Cardiac fibroblast (primary cell): Measurements from ENCODE around the gene SPHK2.
A peak's percentile ranks its signal among the peaks of the same experiment; 100 is the strongest.
"Not testable (repeated sequence)": the region's sequence is repeated elsewhere in the genome, so short reads cannot be mapped to it uniquely, and the experiment has no call there.

Source experiments
- DNase-seq, 2 donors: peaks; one replicate each; pipeline versions ENCODE4 v3.0.0 to v3.0.0-alpha.2; 2010; ENCODE audit warnings: low read depth in 2 of 2
- H3K4me3 ChIP-seq, 2 donors: replicated peaks in 1 of 2; 1 replicate in 1 of 2; 2 replicates in 1 of 2; pipeline ENCODE4 v1.5.1; 2011; ENCODE audit warnings: low read depth in 2 of 2, low read length in 2 of 2, mild to moderate bottlenecking in 2 of 2, moderate library complexity in 1 of 2
- CTCF ChIP-seq: IDR thresholded peaks from one replicate; pipeline ENCODE4 v1.5.1; 2011; ENCODE audit warnings: low read depth, mild to moderate bottlenecking, low read length, inconsistent platforms

The SPHK2 gene

GRCh38 chr19:48618916-48619691 lies at the start of gene SPHK2, which contains the start of gene RPL18:
Gene SPHK2, plus strand, starts transcription at chr19:48619506. Its CDS starts 1,009 bp downstream, at chr19:48620515.
Gene RPL18, minus strand, starts transcription at chr19:48619178. Its CDS starts 35 bp downstream, at chr19:48619143.
- peak; percentile 100 for DNase-seq
- H3K4me3 ChIP-seq = peak within 1 kb of the TSS; percentile 66 to 69
- TF ChIP-seq CTCF = no peak

DNA sequence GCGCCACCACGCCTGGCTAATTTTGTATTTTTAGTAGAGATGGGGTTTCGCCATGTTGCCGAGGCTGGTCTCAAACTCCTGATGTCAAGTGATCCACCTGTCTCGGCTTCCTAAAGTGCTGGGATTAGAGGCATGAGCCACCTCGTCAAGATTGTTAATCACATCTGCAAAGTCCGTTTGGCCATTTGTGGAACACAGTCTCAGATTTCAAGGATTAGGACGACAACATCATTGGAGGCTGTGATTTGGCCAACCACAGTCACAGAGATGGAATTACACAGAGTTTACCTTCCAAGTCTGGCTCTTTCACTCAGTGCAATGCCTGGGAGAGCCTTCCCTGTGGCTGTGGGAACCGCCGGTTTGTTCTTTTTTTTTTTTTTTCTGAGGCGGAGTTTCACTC lies 49.5 kb upstream of the SPHK2 start:
- peak in 1 of 2 donors; percentile 24 for DNase-seq
- no peak for TF ChIP-seq CTCF
- H3K4me3 ChIP-seq = no peak overlapping the region

DNA sequence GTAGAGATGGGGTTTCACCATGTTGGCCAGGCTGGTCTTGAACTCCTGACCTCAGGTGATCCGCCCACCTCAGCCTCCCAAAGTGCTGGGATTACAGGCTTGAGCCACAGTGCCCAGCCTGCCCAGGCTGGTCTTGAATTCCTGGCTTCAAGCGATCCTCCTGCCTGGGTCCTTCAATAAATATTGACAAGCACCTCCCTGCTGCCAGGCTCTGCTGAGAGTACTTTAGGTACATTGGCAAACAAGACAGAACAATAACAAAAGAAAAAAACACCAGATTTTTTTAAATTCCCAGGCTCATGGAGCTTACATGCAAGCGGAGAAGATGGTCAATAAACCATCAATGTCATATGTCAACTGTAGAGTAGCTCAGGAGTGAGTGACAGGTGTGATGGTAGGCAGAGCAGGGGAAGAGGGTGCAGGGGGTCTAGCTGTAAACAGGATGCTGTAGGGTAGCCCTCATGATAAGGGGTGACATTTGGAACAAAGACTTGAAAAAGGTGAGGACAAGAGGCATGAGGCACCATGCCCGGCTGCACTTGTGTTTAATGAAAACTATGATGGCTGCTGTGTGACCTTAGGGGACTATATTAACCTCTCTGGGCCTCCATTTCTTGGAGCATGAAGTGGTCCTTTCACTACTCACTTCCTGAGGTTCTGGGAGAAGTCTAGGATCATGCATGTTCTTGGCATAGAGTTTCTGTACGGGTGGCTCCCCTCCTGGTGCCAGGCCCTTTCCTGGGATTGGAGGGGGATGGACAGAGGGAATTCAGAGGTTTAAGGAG lies 47.7 kb upstream of the SPHK2 start:
- H3K4me3 ChIP-seq = no peak overlapping the region
- no peak for DNase-seq
- TF ChIP-seq CTCF = no peak

DNA sequence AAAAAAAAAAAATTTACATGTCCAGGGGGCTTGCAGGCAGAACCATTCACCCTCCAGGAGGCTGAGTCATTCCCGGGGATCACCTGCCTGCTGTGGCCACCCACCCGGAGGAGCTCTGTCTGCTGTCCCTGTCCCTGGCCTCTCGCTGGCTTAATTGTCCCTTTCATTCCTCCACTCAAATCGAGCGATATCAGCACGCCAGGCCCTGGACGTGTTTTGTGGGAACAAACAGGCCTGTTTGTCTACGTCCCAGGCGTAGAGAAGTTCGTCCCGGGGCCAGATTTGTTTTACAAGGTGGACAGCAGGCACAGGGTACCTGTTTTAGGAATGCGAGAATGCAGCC lies 46.2 kb upstream of the SPHK2 start:
- TF ChIP-seq CTCF = no peak
- DNase-seq = no peak

GRCh38 chr19:48575931-48576622 lies 43.2 kb upstream of the SPHK2 start:
- H3K4me3 ChIP-seq = no peak overlapping the region
- TF ChIP-seq CTCF = no peak
- no peak for DNase-seq

More for the DNA sequence above, 46.2 kb upstream of the SPHK2 start:
- H3K4me3 ChIP-seq = no peak overlapping the region

DNA sequence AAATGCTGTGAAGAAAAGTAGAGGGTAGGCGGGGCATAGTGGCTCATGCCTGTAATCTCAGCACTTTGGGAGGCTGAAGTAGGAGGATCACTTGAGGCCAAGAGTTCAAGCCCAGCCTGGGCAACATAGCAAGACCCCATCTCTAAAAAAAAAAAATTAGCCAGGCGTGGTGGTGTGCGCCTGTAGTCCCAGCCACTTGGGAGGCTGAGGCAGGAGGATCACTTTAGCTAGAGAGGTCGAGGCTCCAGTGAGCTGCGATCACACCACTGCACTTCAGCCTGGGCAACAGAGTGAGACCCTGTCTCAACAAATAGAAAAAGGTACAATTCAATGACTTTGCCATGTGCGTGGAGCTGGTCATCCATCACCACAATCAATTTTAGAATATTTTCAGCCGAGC lies 41.4 kb upstream of the SPHK2 start:
- H3K4me3 ChIP-seq, DNase-seq: not testable (repeated sequence)

GRCh38 chr19:48578891-48579290 lies 40.4 kb upstream of the SPHK2 start:
- TF ChIP-seq CTCF = no peak
- no peak for DNase-seq
- no peak overlapping the region for H3K4me3 ChIP-seq
